GM12875 (cell line): ENCODE results near the gene HEG1.
A peak's percentile ranks its signal among the peaks of the same experiment; 100 is the strongest.

Experiments used
- H3K4me3 ChIP-seq: one replicate; pipeline ENCODE4 v1.5.1; 2011; ENCODE audit warnings: low read depth, low read length, control low read depth
- CTCF ChIP-seq: IDR thresholded peaks from 2 replicates; pipeline ENCODE4 v1.5.1; 2011; ENCODE audit warnings: low read depth, mild to moderate bottlenecking, control low read depth, inconsistent platforms, low read length, moderate library complexity, borderline replicate concordance; ENCODE audit not compliant: insufficient read depth

HEG1 gene

GRCh38 chr3:124995460-124995994 is 60.3 kb downstream of the HEG1 start:
- H3K4me3 ChIP-seq: no peak overlapping the region
- TF ChIP-seq CTCF: peak; percentile 62; the same call in 1 of the 2 replicates

GRCh38 chr3:124993466-124993865 is 62.3 kb downstream of the HEG1 start:
- TF ChIP-seq CTCF: no peak

GRCh38 chr3:124992041-124992440 is 63.8 kb downstream of the HEG1 start:
- H3K4me3 ChIP-seq: no peak overlapping the region
- TF ChIP-seq CTCF: no peak

More at GRCh38 chr3:124993466-124993865, 62.3 kb downstream of the HEG1 start:
- no peak overlapping the region for H3K4me3 ChIP-seq

- TF ChIP-seq CTCF: peak; percentile 18; the same call in 1 of the 2 replicates
- H3K4me3 ChIP-seq: no peak overlapping the region
These were observed 69.3 kb downstream of the HEG1 start for GRCh38 chr3:124986192-124987143.

GRCh38 chr3:124985349-124985748 is 70.4 kb downstream of the HEG1 start:
- no peak overlapping the region for H3K4me3 ChIP-seq
- no peak for TF ChIP-seq CTCF

GRCh38 chr3:124984754-124985153 is 71.0 kb downstream of the HEG1 start:
- no peak for TF ChIP-seq CTCF
- H3K4me3 ChIP-seq: no peak overlapping the region
